GM21447 (cell line): ENCODE data around the gene ZFP37.
"Not testable (repeated sequence)": the region's sequence is repeated elsewhere in the genome, so short reads cannot be mapped to it uniquely, and the experiment has no call there.

Experiments
- ATAC-seq: cut with Tn5 transposase; IDR thresholded peaks from one replicate; pipeline ENCODE4 v1.9.1; 2021; ENCODE audit not compliant: unreplicated experiment

Gene ZFP37

GRCh38 chr9:113056191-113057106 is at the start of gene ZFP37:
Gene ZFP37, minus strand, starts transcription at chr9:113056724. Its CDS starts 36 bp downstream, at chr9:113056688.
- ATAC-seq = peak; percentile 96

- not testable (repeated sequence) for ATAC-seq
These were observed 48.8 kb upstream of the ZFP37 start for GRCh38 chr9:113105345-113105744.

GRCh38 chr9:113095561-113095960 is 39.0 kb upstream of the ZFP37 start:
- no peak for ATAC-seq

DNA sequence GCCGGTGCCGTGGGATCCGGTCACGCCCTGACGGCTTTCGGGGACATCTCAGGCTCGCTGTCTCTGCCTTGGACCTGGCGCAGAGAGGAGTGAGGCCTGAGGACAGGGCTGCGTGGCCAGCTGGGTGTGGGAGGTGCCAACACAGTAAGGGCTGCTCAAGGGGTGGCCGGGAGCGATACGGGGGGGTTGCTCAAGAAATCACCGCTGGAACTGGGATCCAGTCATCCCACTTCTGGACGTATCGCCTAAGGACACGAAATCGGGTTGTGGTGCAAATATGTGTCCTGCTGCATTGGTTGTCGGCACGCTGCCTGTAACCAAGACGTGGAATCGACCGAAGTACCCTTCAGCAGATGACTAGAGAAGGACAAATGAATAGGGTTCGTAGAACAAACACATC is 33.4 kb upstream of the ZFP37 start:
- ATAC-seq = not testable (repeated sequence)

DNA sequence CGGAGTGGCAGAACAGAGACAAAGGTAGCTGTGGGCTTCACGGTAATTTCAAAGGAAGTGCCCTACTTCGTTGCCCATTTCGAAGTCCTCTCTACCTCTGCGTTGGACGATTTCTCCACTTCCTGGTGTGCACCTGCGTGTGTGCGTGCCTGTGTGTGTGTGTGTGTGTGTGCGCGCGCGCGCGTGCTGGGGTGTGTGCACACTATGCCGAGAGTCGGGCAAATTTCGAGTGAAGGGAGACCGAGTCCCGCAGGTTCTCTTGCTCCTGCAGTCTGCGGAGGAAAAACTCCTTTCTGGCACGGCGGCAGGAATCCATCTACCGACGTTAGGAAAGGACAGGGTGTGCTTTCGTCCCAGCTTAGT is 32.6 kb upstream of the ZFP37 start:
- ATAC-seq = not testable (repeated sequence)

- ATAC-seq = not testable (repeated sequence)
These were observed 32.1 kb upstream of the ZFP37 start for GRCh38 chr9:113088456-113089142.

DNA sequence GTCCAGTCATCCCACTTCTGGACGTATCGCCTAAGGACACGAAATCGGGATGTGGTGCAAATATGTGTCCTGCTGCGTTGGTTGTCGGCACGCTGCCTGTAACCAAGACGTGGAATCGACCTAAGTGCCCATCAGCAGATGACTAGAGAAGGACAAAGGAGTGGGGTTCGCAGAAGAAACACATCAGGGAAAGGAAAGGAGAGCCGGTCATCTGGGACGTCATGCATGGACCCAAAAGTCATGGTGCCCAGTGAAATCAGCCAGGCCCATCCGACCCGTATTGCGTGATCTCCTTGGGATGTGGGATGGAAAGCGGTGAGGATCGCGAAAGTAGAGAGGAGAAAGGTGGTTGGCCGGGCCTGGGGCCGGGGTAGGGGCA is 6.4 kb upstream of the ZFP37 start:
- ATAC-seq = not testable (repeated sequence)

GRCh38 chr9:113062256-113062931 is 5.9 kb upstream of the ZFP37 start:
- ATAC-seq = not testable (repeated sequence)

GRCh38 chr9:113061072-113061850 is 4.7 kb upstream of the ZFP37 start:
- not testable (repeated sequence) for ATAC-seq

- ATAC-seq = not testable (repeated sequence)
These were observed 3.2 kb upstream of the ZFP37 start for GRCh38 chr9:113059581-113060284.

DNA sequence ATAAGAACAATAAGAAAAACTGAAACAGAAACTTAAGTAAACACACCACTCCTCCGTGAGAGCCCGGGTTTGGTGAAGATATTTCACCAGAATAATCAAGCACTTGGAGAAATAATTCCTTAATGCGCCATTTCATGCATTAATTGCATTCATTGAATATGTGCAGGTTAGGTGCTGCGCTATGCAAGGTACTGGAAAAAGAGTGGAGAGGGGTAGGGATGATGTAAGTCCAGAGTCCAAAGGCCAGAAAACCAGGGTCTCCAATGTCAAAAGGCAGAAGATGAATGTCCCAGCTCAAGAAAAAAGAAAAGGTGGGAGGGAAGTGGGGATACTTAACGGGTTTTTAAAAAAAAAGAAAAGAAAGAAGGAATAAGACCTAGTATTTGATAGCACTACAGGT is 669 bp upstream of the ZFP37 start:
- ATAC-seq = no peak

DNA sequence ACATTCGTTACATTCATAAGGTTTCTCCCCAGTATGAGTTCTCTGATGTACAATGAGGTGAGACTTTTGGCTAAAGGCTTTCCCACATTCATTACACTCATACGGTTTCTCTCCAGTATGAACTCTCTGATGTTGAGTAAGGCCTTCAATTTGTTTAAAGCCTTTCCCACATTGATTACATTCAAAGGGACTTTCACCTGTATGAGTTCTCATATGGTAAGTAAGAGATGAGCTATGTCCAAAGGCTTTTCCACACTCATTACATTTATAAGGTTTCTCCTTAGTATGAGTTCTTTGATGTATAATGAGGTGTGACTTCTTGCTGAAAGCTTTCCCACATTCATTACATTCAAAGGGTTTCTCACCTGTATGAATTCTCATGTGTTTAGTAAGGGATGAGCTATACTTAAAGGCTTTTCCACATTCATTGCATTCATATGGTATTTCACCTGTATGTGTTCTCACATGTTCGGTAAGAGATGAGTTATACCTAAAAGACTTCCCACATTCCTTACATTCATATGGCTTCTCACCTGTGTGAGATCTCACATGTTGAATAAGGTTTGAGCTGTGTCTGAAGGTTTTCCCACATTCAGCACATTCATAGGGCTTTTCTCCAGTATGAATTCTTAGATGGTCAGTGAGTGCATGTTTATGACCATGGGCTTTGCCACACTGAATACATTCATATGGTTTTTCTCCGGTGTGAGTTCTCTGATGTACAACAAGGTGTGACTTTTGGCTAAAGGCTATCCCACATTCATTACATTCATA is 13.5 kb downstream of the ZFP37 start:
- ATAC-seq = no peak

DNA sequence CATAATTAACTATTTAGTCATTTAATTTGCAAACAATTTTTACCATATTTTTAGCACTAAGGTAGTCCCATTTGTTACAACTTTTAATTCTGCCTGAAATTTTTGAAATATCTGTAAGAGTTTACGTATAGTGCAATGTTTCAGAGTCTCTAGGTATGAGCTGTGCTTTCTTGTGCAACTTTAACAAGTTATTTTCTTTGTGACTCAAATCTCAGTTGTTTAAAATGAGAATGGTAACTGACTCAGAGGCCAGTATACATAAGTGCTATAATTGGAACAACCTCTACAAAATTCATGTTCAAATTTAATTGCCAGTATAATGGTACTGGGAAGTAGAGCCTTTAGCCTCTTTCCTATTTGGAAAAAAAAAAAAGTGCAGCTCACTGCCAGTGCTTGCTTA is 30.3 kb downstream of the ZFP37 start:
- no peak for ATAC-seq

- ATAC-seq = no peak
These were observed 38.3 kb downstream of the ZFP37 start for GRCh38 chr9:113018247-113018646.

DNA sequence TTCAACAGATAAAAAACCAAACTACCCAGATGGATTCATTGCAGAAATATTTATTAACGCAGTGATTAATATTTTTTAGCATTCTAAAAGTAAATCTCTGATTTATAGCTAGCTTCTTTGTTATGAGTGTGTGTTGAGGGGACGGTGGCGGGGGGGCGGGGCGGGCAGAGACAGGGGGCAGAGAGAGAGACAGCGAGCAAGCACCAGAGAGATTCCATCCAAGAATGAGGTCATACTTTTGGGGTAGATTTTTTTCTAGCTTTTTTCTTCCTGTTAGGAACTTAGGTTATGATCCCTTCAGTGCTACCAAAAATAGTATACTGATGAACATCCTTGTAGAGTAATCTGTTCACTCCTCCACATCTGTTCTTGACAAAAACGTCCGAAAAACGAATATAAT is 44.0 kb downstream of the ZFP37 start:
- ATAC-seq = no peak

DNA sequence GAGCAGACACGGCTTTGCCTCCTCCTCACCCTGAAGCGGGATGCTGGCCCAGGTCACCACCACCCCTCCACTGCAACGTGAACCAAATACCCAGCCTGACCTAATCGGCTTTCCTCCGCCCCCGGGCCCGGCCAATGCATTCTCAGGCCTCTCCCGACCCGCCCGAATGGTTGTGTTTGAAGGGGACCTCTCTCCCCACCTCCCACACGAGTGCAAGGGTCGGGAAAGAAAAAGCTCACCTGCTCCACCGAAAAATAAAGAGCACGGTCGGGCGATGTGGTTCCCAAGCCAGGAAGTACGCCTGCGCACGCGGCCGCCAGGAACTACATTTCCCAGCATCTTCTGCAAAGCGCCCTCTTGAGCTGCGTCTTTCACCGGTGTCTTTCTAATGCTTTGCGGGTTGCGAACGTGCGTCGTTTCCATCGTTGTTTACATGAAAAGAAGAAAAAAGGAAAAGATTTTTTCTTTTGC is 44.6 kb downstream of the ZFP37 start, which contains the start of gene ZNF883:
TSS of gene ZNF883 (minus strand) at position 282 of the 471 bp plus-strand sequence.
- no peak for ATAC-seq

GRCh38 chr9:113005777-113006176 is 50.7 kb downstream of the ZFP37 start:
- no peak for ATAC-seq

DNA sequence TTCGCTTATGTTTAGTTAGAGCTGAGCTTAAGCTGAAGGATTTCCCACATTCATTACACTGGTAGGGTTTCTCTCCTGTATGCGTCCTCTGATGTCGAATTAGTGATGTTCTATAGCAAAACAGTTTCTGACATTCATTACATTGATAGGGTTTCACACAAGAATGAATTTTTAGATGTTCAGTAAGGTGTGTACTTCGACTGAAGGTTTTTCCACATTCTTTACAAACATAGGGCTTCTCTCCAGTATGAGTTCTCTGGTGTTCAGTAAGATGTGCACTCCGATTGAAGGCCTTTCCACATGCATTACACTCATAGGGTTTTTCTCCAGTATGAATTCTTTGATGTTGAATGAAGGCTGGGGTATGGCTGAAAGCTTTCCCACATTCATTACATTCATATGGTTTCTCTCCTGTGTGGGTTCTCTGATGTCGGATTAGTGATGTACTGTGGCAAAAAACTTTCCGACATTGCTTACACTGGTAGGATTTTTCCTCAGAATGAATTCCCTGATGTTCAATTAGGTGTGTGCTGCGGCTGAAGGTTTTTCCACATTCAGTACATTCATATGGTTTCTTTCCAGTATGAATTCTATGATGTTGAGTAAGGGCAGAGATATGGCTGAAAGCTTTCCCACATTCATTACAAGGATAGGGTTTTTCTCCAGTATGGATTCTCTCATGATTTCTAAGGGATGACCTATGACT is 59.1 kb downstream of the ZFP37 start:
- ATAC-seq = no peak
